Lower leg skin (tissue), 3 donors: ENCODE results near the gene CBY2.

Source experiments
- CTCF ChIP-seq, 3 donors: fragments of 450-650 bp; IDR thresholded peaks; one replicate each; pipeline ENCODE4 v1.5.1; 2016; ENCODE audit warnings: antibody characterized with exemption in 3 of 3, mild to moderate bottlenecking in 3 of 3, moderate library complexity in 2 of 3
- POLR2A ChIP-seq, 2 donors: fragments of 450-650 bp; IDR thresholded peaks; one replicate each; pipeline ENCODE4 v1.6.1; 2016 to 2017; ENCODE audit warnings: antibody characterized with exemption in 2 of 2, mild to moderate bottlenecking in 1 of 2, moderate library complexity in 1 of 2

DNA sequence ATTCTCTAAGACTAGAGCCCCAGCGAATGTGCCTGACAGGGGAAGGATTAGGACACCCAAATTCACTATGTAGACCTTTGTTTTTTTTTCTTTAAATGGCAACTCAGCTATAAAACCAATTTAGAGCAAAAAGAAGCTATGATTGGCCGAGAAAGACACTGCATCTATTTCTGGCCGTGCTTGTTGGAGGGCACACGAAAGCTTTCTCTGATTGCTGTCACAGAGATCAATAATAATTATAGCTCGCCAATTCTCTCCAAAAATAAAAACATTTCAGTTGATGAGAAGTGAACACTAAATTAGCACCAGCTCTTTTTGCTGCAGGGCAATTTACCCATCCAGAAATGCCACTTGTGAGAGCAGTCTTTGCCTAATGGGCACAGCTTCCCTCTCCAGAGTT is 31.2 kb downstream of the CBY2 start:
- TF ChIP-seq CTCF (IDR thresholded peaks at IDR 0.05) (no peak), POLR2A (IDR thresholded peaks at IDR 0.05) (no peak)
